PC-9 (cell line): ENCODE results near the gene RBM15.

Experiments used
- CTCF ChIP-seq: fragments of 200-600 bp; sonication (generic); conservative IDR thresholded peaks from 2 replicates; pipeline ENCODE4 v1.6.1; 2017; ENCODE audit warnings: mixed run types, antibody characterized with exemption, mild to moderate bottlenecking, moderate library complexity
- EZH2 ChIP-seq: fragments of 200-600 bp; sonication (generic); IDR thresholded peaks from 2 replicates; pipeline ENCODE4 v1.8.0; 2017; ENCODE audit warnings: antibody characterized with exemption, low read depth

DNA sequence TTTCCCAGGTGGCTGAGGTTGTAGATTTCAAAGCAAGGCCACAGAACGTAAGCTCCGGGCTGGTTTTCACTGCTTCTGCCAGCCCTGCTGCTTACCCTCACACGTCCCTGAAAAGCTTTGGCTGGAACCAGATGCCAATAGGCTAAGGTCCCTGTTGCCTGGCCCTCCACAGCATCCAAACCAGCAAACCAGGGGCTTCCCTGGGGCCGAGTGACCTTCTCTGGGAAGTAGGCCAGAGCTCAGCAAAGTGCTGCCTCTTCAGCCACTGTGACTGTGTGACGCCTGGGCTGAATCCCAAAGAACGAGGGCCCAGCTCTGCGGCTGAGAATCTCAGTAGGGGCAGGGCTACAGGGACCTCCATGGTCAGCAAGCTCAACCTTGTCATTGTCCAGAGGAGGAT, 28.9 kb upstream of the RBM15 start:
- no peak for TF ChIP-seq EZH2
- TF ChIP-seq CTCF: no peak
